ENCODE data around the gene LRRC55.

Gene LRRC55

DNA sequence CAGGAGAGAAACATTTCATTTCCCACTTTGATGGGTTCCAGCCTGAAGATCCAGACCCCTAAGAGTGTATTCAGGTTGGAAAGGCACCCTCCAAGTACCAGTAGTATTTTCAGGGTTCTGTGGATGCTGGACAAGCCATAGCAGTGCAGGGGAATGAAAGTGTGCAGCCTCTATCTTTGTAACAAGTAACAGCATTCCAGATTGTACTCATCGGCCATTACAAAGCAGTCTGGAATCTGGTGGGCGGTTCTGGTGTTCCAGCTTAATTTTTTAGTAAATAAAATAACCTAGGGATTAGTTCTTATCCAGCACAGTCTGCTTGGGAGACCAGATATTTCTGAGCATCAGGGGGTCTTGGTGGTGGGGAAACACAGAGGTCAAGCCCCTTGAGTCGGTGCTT is 32.7 kb downstream of the LRRC55 start:
- DNase-seq (ENCODE audit: extremely low spot score): no peak
- POLR2A ChIA-PET: no interaction called here
- CTCF ChIA-PET: interaction anchor here (4.2 kb wide), 1 partner anchor 35 kb away, joined by 12 read pairs; no protein-coding TSS in a partner anchor
- TF ChIP-seq, protein P1, sequence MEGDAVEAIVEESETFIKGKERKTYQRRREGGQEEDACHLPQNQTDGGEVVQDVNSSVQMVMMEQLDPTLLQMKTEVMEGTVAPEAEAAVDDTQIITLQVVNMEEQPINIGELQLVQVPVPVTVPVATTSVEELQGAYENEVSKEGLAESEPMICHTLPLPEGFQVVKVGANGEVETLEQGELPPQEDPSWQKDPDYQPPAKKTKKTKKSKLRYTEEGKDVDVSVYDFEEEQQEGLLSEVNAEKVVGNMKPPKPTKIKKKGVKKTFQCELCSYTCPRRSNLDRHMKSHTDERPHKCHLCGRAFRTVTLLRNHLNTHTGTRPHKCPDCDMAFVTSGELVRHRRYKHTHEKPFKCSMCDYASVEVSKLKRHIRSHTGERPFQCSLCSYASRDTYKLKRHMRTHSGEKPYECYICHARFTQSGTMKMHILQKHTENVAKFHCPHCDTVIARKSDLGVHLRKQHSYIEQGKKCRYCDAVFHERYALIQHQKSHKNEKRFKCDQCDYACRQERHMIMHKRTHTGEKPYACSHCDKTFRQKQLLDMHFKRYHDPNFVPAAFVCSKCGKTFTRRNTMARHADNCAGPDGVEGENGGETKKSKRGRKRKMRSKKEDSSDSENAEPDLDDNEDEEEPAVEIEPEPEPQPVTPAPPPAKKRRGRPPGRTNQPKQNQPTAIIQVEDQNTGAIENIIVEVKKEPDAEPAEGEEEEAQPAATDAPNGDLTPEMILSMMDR (IDR thresholded peaks at IDR 0.05; ENCODE audit: control extremely low read depth, extremely low read depth, low read depth, missing control alignments): no peak

DNA sequence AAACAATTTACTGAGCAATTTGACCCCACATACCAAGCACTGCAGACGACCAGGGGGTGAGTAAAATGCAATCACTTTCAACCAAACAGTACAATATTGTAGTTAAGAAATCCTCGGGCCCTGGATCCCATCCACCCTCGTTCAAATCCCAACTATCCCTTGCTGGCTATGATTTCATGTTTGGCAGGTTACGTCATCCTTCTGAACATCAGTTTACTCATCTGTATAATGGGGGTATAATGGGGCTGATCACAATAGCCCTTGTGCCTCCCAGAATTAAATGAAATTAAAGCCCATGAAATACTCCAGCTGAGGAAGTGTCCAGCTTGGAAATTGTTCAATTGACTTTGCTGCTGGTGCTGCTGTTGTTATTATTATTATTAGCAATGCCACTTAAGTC is 34.7 kb downstream of the LRRC55 start:
- TF ChIP-seq, protein P1 (IDR thresholded peaks at IDR 0.05; ENCODE audit: control extremely low read depth, extremely low read depth, low read depth, missing control alignments): no peak
- ChIA-PET POLR2A (no interaction called here), CTCF (interaction anchor here (1.0 kb wide), 1 partner anchor 307 kb away, joined by 3 read pairs; no protein-coding TSS in a partner anchor)
- DNase-seq (ENCODE audit: extremely low spot score): no peak

DNA sequence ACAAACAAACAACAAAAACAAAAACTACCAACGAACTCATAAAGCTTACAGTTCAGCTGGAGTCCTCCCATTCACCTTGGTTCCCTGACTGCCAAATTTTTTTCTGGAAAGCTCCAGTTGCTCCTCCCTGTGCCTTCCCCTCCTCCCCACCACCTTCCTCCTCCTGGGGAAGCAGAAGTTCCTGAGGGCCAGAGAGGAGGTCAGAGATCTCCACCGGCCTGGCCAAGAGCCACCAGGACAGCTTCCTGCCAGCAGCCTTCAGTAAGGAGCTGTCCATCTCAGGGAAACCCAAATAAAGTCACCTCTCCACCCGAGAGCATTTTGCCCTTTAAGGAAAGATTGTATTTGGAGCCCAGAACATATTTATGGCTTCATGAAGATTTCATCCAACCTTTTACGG is 35.3 kb downstream of the LRRC55 start:
- CTCF ChIA-PET: interaction anchor here (1.0 kb wide), 1 partner anchor 307 kb away, joined by 3 read pairs; no protein-coding TSS in a partner anchor
- POLR2A ChIA-PET: no interaction called here
- DNase-seq (ENCODE audit: extremely low spot score): no peak
- TF ChIP-seq, protein P1 (IDR thresholded peaks at IDR 0.05; ENCODE audit: control extremely low read depth, extremely low read depth, low read depth, missing control alignments): no peak

DNA sequence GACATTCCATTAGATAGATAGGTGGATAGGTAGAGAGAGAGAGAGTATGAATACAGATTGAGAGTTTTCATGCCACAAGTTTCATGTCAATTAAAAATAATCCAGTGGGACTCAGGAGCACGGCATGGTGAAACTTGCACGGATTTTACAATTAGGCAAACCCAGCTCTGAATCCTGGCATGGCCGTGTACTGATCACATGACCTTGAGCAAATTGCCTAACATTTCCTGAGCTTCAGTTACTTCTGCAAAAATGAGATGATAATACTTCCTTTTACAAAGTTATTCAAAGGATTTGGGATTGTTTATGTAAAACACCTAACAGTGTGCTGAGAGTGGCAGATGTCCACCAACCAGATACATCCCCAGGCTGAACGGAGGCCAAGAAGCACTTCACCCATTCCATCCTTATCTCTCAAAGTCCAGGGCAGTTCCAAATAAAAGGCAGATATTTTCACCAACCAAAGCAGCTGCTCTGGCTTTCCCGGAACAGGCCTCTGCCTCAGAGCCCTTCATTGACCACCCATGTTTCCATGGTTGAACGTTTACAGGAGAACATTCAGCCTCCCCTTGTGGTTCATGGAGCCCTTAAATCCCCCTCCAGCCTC is 37.4 kb downstream of the LRRC55 start:
- TF ChIP-seq, protein P1 (IDR thresholded peaks at IDR 0.05; ENCODE audit: control extremely low read depth, extremely low read depth, low read depth, missing control alignments): no peak
- ChIA-PET CTCF (no interaction called here), POLR2A (no interaction called here)
- no peak for DNase-seq (ENCODE audit: extremely low spot score)

DNA sequence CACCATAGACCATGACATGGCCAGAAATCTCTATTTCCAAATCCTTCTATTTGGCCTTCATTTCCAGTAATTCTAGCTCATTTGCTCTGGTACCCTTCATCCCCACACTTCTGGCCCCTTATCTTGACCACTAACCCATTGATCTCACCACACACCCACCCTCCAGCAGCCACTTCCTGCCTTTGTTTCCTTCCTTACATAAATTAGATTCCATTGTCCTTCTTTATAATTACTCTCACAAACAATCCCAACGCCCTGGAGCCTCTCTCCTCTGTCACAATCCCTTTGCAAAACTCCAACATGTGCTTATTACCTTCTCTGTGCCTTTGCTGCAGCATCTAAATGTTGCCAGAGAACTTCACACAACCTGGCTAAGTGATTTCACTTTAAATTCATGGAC is 40.5 kb downstream of the LRRC55 start:
- no peak for DNase-seq (ENCODE audit: extremely low spot score)
- ChIA-PET CTCF (interaction anchor here (2.3 kb wide), 1 partner anchor 9 kb away, joined by 9 read pairs; no protein-coding TSS in a partner anchor), POLR2A (no interaction called here)
- TF ChIP-seq, protein P1 (IDR thresholded peaks at IDR 0.05; ENCODE audit: control extremely low read depth, extremely low read depth, low read depth, missing control alignments): no peak

DNA sequence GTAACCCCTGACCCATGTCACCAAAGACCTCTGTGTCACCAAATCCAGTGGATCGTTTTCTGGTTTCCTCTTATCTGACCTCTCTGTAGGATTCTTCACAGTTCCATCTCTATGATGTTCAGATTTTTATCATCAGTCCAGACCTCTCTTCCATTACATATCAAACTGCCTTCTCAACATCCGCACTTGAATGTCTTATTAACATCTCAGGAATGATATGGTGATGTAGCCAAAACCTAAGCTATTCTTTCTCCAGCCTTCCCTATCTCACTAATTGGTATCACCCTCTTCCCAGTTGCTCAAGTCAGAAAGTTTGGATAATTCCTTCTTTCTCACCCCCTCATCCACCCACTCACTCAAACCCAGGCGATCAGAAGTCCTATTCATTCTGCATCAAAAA is 41.8 kb downstream of the LRRC55 start:
- TF ChIP-seq, protein P1 (IDR thresholded peaks at IDR 0.05; ENCODE audit: control extremely low read depth, extremely low read depth, low read depth, missing control alignments): no peak
- CTCF ChIA-PET: no interaction called here
- POLR2A ChIA-PET: no interaction called here
- DNase-seq (ENCODE audit: extremely low spot score): no peak

Measured in GM10248 (cell line).